ENCODE measurements around the gene WDR7. TPM values are rescaled to one million over a fixed set of nuclear protein-coding genes. Genes with fewer than 3 reads are reported as not detected.

The WDR7 gene
- 138 TPM for total RNA-seq

GRCh38 chr18:56650944-56651770 is at the start of gene WDR7:
Gene WDR7 (plus strand): TSS chr18:56651359. CDS start chr18:56672516, 21,157 bp downstream.

GRCh38 chr18:56638232-56639103 is 12.7 kb upstream of the WDR7 start, which contains the start of gene TXNL1:
Gene TXNL1 (minus strand): TSS chr18:56638592. CDS start chr18:56638440, 152 bp downstream.

Small RNAs within 50 kb of the gene (small RNA-seq; reads per million reads assigned to genes)
- not detected for gene RF00012 (ENCODE audit: low replicate concordance)
- gene RF00019 (ENCODE audit: low replicate concordance), result not detected

Other genes with a start within 250 kb of the WDR7 start
- gene TXNL1, start 12.8 kb upstream of the WDR7 start, total RNA-seq, result 52.0 TPM